HUES48 (cell line): Measurements from ENCODE around the gene EPS15.

ENCODE experiments used
- H3K27ac ChIP-seq: one replicate; pipeline ENCODE4 v1.7.0; 2013; ENCODE audit warnings: low read depth, low read length, inconsistent platforms
- H3K27me3 ChIP-seq: 2 replicates; pipeline ENCODE4 v1.6.1; 2013; ENCODE audit warnings: mild to moderate bottlenecking, low read length; ENCODE audit not compliant: control insufficient read depth, insufficient read depth
- H3K36me3 ChIP-seq: 2 replicates; pipeline ENCODE4 v1.6.1; 2013; ENCODE audit warnings: low read length; ENCODE audit not compliant: control insufficient read depth, insufficient read depth
- H3K4me1 ChIP-seq: 2 replicates; pipeline ENCODE4 v1.6.1; 2013; ENCODE audit warnings: mild to moderate bottlenecking, low read length; ENCODE audit not compliant: control insufficient read depth, insufficient read depth
- H3K4me3 ChIP-seq: 2 replicates; pipeline ENCODE4 v1.5.1; 2013; ENCODE audit warnings: mild to moderate bottlenecking, low read depth, low read length
- H3K9ac ChIP-seq: 2 replicates; pipeline ENCODE4 v1.6.1; 2013; ENCODE audit warnings: mild to moderate bottlenecking, low read depth, low read length, moderate library complexity
- H3K9me3 ChIP-seq: 2 replicates; pipeline ENCODE4 v1.6.1; 2013; ENCODE audit warnings: low read length; ENCODE audit not compliant: control insufficient read depth, insufficient read depth

EPS15 gene

DNA sequence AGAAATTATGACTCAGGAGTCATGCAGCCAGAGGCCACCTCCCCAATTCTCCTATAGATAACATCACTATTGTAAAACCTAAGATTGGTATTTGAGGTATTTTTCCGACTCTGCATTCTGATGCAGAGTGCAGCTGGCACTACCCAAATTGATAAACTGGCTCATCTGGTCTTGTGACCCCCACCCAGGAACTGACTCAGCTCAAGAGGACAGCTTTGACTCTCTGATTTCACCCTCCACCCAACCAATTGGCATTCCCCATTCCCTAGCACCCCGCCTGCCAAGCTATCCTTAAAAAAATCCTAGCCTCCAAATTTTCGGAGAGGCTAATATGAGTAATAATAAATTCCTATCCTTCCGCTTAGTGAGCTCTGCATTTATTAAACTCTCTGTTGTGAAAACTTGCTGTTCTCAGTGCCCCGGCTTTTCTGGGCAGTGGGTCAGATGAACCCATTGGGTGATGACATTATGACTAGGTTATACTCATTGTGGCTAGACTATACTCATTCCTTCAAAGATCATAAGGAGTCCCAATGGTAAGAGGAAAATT lies 39.4 kb upstream of the EPS15 start:
- Histone ChIP-seq H3K4me1 (peaks cover 25% of the 10 kb centered on the region), H3K9me3 (no peaks in the 10 kb centered on the region), H3K27me3 (no peaks in the 10 kb centered on the region), H3K36me3 (no peaks in the 10 kb centered on the region), H3K9ac (no peak overlapping the region), H3K4me3 (no peak overlapping the region), H3K27ac (no peak overlapping the region)

DNA sequence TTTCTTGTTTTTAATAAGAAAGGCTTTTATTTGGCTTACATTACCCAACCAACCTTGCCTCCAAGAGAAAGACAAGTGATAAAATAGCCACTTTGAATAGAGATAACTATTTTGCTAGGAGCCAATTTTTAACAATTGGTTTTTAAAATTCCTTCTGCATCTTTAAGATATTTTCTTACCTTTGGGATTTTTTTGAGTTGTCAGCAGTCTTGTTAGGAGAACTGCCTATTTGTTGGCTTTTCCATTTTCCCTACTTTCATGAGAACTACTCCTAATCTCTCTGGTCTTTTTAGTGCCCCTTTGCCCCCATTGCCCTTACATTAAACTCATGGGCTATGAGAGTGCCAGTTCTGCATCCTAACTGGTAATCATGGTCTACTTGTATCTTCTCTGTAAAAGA lies 38.1 kb upstream of the EPS15 start:
- no peak overlapping the region for H3K9ac ChIP-seq
- no peak overlapping the region for H3K27ac ChIP-seq
- no peaks in the 10 kb centered on the region for H3K9me3 ChIP-seq
- H3K4me3 ChIP-seq = no peak overlapping the region
- no peaks in the 10 kb centered on the region for H3K27me3 ChIP-seq
- peaks cover 25% of the 10 kb centered on the region for H3K4me1 ChIP-seq
- H3K36me3 ChIP-seq = no peaks in the 10 kb centered on the region

DNA sequence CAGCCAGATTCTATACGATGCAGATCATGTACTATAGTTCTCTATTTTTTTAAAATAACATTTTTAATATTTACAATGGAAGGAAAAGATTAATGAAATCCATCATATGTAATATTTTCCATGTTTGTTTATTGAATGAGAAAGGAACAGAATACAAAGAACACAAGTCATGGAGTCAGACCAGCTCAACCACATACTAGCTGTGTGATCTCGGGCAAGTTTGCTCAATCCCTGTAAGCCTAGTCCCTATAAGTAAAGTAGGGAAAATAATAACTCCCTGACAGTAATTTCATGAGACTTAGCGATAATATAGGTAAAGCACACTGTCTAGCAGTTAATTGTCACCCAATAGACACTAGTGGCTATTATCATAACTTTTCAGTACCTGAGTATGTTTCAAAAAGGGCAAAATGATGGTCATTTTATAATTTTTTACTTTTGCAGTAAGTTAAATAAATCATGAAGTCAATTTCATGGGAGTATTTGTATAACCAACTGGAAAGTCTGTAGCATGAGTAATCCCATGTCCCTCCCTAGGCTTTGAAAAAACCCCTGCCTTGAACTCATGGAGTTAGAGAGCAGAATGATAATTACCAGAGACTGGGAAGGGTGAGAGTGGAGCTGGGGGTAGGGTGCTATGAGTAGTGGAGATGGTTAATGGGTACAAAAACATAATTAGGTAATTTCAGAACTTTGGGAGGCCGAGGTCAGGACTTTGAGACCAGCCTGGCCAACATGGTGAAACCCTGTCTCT lies 37.0 kb upstream of the EPS15 start:
- Histone ChIP-seq H3K36me3 (no peaks in the 10 kb centered on the region), H3K4me3 (no peak overlapping the region), H3K4me1 (peaks cover 25% of the 10 kb centered on the region), H3K27me3 (no peaks in the 10 kb centered on the region), H3K9ac (no peak overlapping the region), H3K9me3 (no peaks in the 10 kb centered on the region), H3K27ac (no peak overlapping the region)

DNA sequence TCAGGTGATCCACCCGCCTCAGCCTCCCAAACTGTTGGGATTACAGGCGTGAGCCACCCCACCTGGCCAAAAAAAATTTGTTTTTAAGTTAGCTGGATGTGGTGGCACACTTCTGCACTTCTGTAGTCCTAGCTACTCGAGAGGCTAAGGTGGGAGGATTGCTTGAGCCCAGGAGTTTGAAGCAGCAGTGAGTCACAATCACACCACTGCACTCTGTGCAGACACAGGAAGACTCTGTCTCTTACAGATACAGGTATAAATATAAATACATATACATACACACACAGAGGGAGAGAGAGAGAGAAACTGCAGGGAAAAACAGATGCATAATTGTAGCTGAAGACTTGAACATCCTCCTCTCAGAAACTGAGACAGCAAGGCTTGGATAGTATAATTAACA lies 34.8 kb upstream of the EPS15 start:
- H3K27ac ChIP-seq = no peak overlapping the region
- no peaks in the 10 kb centered on the region for H3K9me3 ChIP-seq
- H3K4me1 ChIP-seq = peaks cover 13% of the 10 kb centered on the region
- no peak overlapping the region for H3K9ac ChIP-seq
- H3K27me3 ChIP-seq = no peaks in the 10 kb centered on the region
- no peaks in the 10 kb centered on the region for H3K36me3 ChIP-seq
- H3K4me3 ChIP-seq = no peak overlapping the region

DNA sequence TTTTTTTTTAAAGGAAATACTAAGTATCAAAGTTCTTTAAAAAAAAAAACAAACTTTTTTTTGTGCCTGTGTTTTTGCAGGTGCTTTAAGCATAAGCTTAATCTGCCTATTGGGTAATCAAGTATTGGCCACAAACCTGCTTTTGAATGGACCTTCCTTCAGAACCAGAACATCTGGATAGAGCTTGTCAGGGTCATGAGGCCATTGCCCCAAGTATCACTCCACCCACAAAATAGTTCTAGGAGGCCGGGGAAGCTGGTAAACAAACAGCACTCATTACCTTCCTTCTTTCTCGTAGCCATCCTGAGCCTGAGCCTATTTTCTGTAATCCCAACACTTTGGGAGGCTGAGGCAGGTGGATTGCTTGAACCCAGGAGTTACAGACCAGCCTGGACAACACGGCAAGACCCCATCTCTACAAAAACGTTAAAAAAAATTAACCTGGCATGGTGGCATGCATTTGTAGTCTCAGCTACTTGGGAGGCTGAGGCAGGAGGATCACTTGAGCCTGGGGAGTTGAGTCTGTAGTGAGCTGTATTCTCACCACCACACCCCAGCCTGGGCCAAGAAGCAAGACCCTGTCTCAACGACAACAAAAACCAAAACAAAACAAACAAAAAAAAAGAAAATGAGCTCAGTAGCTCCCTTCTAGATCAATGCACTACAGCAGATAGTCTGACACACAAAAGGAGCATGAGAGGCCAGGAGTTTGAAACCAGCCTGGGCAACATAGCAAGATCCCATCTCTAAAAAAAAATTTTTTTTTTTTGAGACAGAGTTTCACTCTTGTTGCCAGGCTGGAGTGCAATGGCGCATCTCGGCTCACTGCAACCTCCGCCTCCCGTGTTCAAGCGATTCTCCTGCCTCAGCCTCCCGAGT lies 34.1 kb upstream of the EPS15 start:
- no peak overlapping the region for H3K4me3 ChIP-seq
- no peaks in the 10 kb centered on the region for H3K36me3 ChIP-seq
- H3K27ac ChIP-seq = no peak overlapping the region
- no peaks in the 10 kb centered on the region for H3K27me3 ChIP-seq
- peaks cover 6% of the 10 kb centered on the region for H3K4me1 ChIP-seq
- H3K9ac ChIP-seq = no peak overlapping the region
- H3K9me3 ChIP-seq = no peaks in the 10 kb centered on the region

DNA sequence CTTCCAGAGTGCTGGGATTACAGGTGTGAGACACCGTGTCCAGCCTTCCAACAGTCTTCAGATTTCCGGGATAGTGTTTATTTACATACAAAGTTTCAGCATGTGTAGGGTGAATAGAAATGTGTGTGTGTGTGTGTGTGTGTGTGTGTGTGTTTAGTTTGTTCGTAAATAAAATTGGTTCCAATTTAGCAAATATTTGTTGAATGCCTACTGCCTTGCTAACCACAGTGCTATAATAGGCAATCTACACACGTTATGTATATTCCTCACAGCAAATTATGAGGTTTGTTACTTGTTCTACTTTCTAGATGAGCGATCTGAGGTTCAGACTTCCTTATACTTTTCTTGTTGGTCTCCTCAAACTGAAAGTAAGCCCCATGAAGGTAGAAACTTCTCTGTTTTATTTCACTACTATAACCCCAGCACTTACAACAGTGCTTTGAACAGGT lies 32.8 kb upstream of the EPS15 start:
- Histone ChIP-seq H3K9ac (no peak overlapping the region), H3K4me3 (no peak overlapping the region), H3K36me3 (no peaks in the 10 kb centered on the region), H3K9me3 (no peaks in the 10 kb centered on the region), H3K27me3 (no peaks in the 10 kb centered on the region), H3K4me1 (no peaks in the 10 kb centered on the region), H3K27ac (no peak overlapping the region)

DNA sequence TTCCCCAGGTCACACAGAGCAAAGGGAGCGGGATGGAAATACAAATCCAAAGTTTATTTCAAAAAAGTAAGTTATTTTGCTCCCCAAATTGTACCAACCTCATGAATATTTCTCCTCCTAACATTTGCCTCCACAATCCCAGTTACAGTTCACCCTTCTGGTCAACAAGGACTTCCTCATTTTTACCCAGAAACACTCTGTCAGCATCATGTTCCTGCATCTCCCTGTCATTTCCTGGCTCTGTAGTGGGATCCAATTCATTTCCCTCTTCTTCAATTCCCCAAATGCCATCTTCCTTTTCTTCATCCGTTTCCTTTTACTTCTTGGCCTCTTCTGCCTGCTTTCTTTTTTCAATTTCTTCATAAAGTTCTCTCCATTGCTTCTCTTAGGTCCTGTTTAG lies 32.0 kb upstream of the EPS15 start:
- Histone ChIP-seq H3K4me1 (no peaks in the 10 kb centered on the region), H3K9me3 (no peaks in the 10 kb centered on the region), H3K9ac (no peak overlapping the region), H3K27ac (no peak overlapping the region), H3K4me3 (no peak overlapping the region), H3K27me3 (no peaks in the 10 kb centered on the region), H3K36me3 (no peaks in the 10 kb centered on the region)

DNA sequence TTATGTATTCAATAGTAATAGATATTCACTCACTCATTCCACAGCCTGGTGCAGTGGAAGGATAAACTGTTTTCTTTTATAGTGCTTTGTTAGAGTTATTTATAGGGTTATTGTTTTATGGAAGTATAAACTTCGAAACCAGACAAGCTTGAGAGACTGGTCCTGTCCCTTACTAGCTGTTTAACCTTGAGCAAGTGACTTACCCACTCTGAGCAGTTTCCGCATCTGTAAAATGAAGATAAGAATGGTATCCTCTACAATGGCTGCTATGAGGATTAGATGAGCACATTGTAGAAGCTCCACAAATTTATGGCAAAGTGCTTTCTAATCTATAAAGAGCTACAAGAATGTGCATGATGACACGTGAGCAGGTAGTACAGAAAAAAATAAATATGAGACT lies 30.8 kb upstream of the EPS15 start:
- Histone ChIP-seq H3K4me1 (no peaks in the 10 kb centered on the region), H3K27me3 (no peaks in the 10 kb centered on the region), H3K4me3 (no peak overlapping the region), H3K36me3 (no peaks in the 10 kb centered on the region), H3K9ac (no peak overlapping the region), H3K9me3 (no peaks in the 10 kb centered on the region), H3K27ac (no peak overlapping the region)

DNA sequence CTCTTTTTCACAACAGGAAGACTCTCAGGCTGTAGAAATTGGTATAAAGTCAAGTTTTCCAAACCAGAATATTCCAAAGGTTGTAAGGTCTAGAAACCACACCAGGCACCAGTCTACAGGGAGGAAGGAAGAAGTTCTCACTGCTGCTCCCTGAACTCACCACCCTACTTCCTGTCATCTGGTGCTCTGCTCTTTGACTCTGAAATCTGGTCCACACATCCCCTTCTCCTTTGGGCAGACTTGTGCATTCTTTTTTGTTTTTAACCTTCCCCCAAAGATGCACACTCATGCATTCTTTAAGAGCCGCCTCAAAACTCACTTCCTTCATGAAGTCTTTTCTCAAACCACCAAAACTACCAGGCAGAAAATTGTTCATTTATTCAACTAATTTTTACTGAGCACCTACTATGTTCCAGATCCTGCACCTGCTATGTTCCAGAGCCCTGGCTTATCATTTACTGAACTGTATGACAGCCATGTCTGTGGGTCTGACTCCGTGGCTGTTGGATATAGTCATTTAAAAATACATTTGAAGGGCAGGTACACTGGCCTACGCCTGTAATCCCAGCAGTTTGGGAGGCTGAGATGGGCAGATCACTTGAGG lies 30.1 kb upstream of the EPS15 start:
- Histone ChIP-seq H3K9me3 (no peaks in the 10 kb centered on the region), H3K4me1 (no peaks in the 10 kb centered on the region), H3K36me3 (no peaks in the 10 kb centered on the region), H3K4me3 (no peak overlapping the region), H3K27ac (no peak overlapping the region), H3K27me3 (no peaks in the 10 kb centered on the region), H3K9ac (no peak overlapping the region)

DNA sequence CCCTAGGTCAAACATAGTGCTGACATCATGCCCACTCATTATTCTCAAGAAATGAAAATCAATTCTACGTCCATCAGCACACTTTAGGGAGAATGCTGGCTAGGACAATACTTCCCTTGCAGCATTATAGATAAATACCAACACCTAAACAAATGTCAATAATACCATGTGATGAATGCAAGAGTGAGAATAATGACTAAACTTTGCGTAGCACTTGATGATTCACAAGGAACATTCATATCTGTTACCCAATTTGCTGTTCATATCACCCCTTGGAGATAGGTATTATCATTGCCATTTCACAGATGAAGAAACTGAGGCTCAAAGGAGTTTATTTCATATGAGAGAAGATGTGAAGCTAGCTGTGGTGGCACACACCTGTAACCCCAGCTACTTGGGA lies 24.8 kb upstream of the EPS15 start:
- Histone ChIP-seq H3K4me1 (0 out of 2 replicates have a peak, but pooled peaks cover 2% of the 10 kb centered on the region), H3K9ac (no peak overlapping the region)

More for the DNA sequence above, 24.8 kb upstream of the EPS15 start:
- Histone ChIP-seq H3K9me3 (no peaks in the 10 kb centered on the region), H3K27me3 (no peaks in the 10 kb centered on the region), H3K27ac (no peak overlapping the region), H3K36me3 (no peaks in the 10 kb centered on the region), H3K4me3 (no peak overlapping the region)
